OCI-LY7 (cell line): ENCODE results near the gene CHEK1. TPM values are rescaled to one million over a fixed set of nuclear protein-coding genes. Genes with fewer than 3 reads are reported as not detected.

Source experiments
- BruUV-seq: library from RNA; stranded (reverse); fragments of 400-500 nt; replicated peaks from 2 replicates; lab custom pipeline; 2021; lab: Mats Ljungman, UMichigan
- CTCF ChIA-PET: fragments of 300-600 bp; sonication (Branson Sonifier 250); formaldehyde crosslinking; loops from one replicate; lab custom pipeline; 2022; ENCODE audit warnings: antibody characterized with exemption; ENCODE audit not compliant: unreplicated experiment; lab: Charles Lee
- POLR2A ChIA-PET: fragments of 300-600 bp; sonication (Branson Sonifier 250); formaldehyde crosslinking; loops from one replicate; lab custom pipeline; 2022; ENCODE audit warnings: antibody characterized with exemption; lab: Charles Lee
- DNase-seq: peaks from one replicate; pipeline ENCODE4 v3.0.0-alpha.2; 2015; ENCODE audit warnings: low spot score
- H2AFZ ChIP-seq: fragments of 200-600 bp; sonication (generic), shearing (Covaris generic); 2 replicates; pipeline ENCODE4 v1.6.1; 2014; ENCODE audit warnings: mild to moderate bottlenecking, antibody characterized with exemption, low read length, moderate library complexity
- H3K27ac ChIP-seq: fragments of 200-600 bp; sonication (generic); 2 replicates; pipeline ENCODE4 v1.5.1; 2014; ENCODE audit warnings: mixed run types, low read depth, mild to moderate bottlenecking, moderate library complexity, low read length, inconsistent platforms; ENCODE audit not compliant: poor library complexity, severe bottlenecking
- H3K36me3 ChIP-seq: fragments of 200-600 bp; sonication (generic); 2 replicates; pipeline ENCODE4 v1.6.1; 2014; ENCODE audit warnings: mild to moderate bottlenecking, antibody characterized with exemption, low read length, moderate library complexity, mixed read lengths; ENCODE audit not compliant: insufficient read depth
- H3K4me1 ChIP-seq: fragments of 200-600 bp; sonication (generic); 2 replicates; pipeline ENCODE4 v1.5.1; 2014; ENCODE audit warnings: mild to moderate bottlenecking, low read length; ENCODE audit not compliant: insufficient read depth, poor library complexity, severe bottlenecking
- H3K4me2 ChIP-seq: fragments of 200-600 bp; sonication (generic); 2 replicates; pipeline ENCODE4 v1.6.1; 2014; ENCODE audit warnings: mild to moderate bottlenecking, low read length
- H3K4me3 ChIP-seq: fragments of 200-600 bp; sonication (generic); 2 replicates; pipeline ENCODE4 v1.5.1; 2014; ENCODE audit warnings: mild to moderate bottlenecking, low read depth, low read length; ENCODE audit not compliant: poor library complexity, severe bottlenecking
- H3K79me2 ChIP-seq: fragments of 200-600 bp; sonication (generic); 2 replicates; pipeline ENCODE4 v1.6.1; 2016; ENCODE audit warnings: low read depth, mild to moderate bottlenecking, low read length, moderate library complexity, mixed read lengths; ENCODE audit not compliant: insufficient read depth
- H3K9me2 ChIP-seq: fragments of 200-600 bp; sonication (generic); 2 replicates; pipeline ENCODE4 v1.6.1; 2016; ENCODE audit warnings: mild to moderate bottlenecking, low read length, mixed read lengths; ENCODE audit not compliant: insufficient read depth
- H3K9me3 ChIP-seq: fragments of 200-600 bp; sonication (generic); 2 replicates; pipeline ENCODE4 v1.6.1; 2014; ENCODE audit warnings: mild to moderate bottlenecking, mixed run types, low read length, mixed read lengths
- H4K20me1 ChIP-seq: fragments of 200-600 bp; sonication (generic); 2 replicates; pipeline ENCODE4 v1.6.1; 2014; ENCODE audit warnings: mild to moderate bottlenecking, antibody characterized with exemption, low read length, moderate library complexity, mixed read lengths; ENCODE audit not compliant: insufficient read depth
- CTCF ChIP-seq: fragments of 200-600 bp; sonication (generic); conservative IDR thresholded peaks from 2 replicates; pipeline ENCODE4 v1.5.1; 2014; ENCODE audit warnings: mild to moderate bottlenecking, antibody characterized with exemption, low read length, moderate library complexity, mixed read lengths
- EZH2phosphoT487 ChIP-seq: fragments of 200-600 bp; sonication (generic); IDR thresholded peaks from 2 replicates; pipeline ENCODE4 v1.6.1; 2018; ENCODE audit warnings: low read depth, borderline replicate concordance, mild to moderate bottlenecking, mixed run types, antibody characterized with exemption, low read length, moderate library complexity, mixed read lengths
- intact Hi-C: fragments of 100-400 bp; cut with micrococcal nuclease; formaldehyde crosslinking; loops from one replicate; pipeline ENCODE4 v1.10.0; 2022; ENCODE audit not compliant: unreplicated experiment
- small RNA-seq: library from RNA; depleted of rRNA; stranded (forward); fragments of <200 nt; gene quantifications from one replicate; pipeline ENCODE3, GENCODE V24; 2014
- total RNA-seq, 2 experiments: library from RNA; depleted of rRNA in 1 of 2; stranded (reverse); fragments of >200 nt in 1 of 2; shearing (Covaris generic) in 1 of 2; gene quantifications; 2 replicates each; pipeline ENCODE4 v1.2.3, GENCODE V29; 2014 to 2022

The CHEK1 gene
- total RNA-seq, 2 experiments from 2014 or later, result 89.7 to 147 TPM

GRCh38 chr11:125720781-125721180, 95.8 kb downstream of the CHEK1 start:
- BruUV-seq, result no TSS peak
- H3K27ac ChIP-seq, result no peak overlapping the region
- H4K20me1 ChIP-seq, result no peaks in the 10 kb centered on the region
- CTCF ChIA-PET, result no interaction called here
- no peaks in the 10 kb centered on the region for H3K79me2 ChIP-seq
- H3K4me1 ChIP-seq, result no peaks in the 10 kb centered on the region
- no peak overlapping the region for H3K4me3 ChIP-seq
- intact Hi-C loops, result no loop called here
- POLR2A ChIA-PET, result interaction anchor here (0.7 kb wide), 1 partner anchor 331 kb away, joined by 3 read pairs; no protein-coding TSS in a partner anchor
- H3K9me2 ChIP-seq, result no peaks in the 10 kb centered on the region
- no peaks in the 10 kb centered on the region for H3K36me3 ChIP-seq
- TF ChIP-seq CTCF (no peak), EZH2phosphoT487 (no peak)
- H3K9me3 ChIP-seq, result no peaks in the 10 kb centered on the region
- H2AFZ ChIP-seq, result no peak overlapping the region
- H3K4me2 ChIP-seq, result no peak overlapping the region
- no peak for DNase-seq

- Histone ChIP-seq H3K79me2 (no peaks in the 10 kb centered on the region), H3K4me1 (no peaks in the 10 kb centered on the region), H3K4me3 (no peak overlapping the region), H3K9me2 (no peaks in the 10 kb centered on the region), H3K27ac (no peak overlapping the region), H3K9me3 (no peaks in the 10 kb centered on the region), H3K4me2 (no peak overlapping the region), H2AFZ (no peak overlapping the region), H4K20me1 (no peaks in the 10 kb centered on the region), H3K36me3 (no peaks in the 10 kb centered on the region)
- CTCF ChIA-PET, result no interaction called here
- TF ChIP-seq EZH2phosphoT487, result no peak
- peak; percentile 48 for TF ChIP-seq CTCF
- intact Hi-C loops, result no loop called here
- BruUV-seq, result no TSS peak
- POLR2A ChIA-PET, result interaction anchor here (1.2 kb wide), 1 partner anchor 117 kb away, joined by 3 read pairs; no protein-coding TSS in a partner anchor
- peak; percentile 10 for DNase-seq
Measured at GRCh38 chr11:125724125-125724524, 99.2 kb downstream of the CHEK1 start.

Small RNAs within 50 kb of the gene (small RNA-seq; reads per million reads assigned to genes)
- 2.8 reads per million, percentile 84 among the genes with 10 or more reads in this experiment for gene RNU2-35P

Other genes with a start within 250 kb of the CHEK1 start
- 0.22 TPM in 1 of 2 replicates, not detected in the other for gene FEZ1, start 128.9 kb upstream of the CHEK1 start, total RNA-seq (2014; rRNA removed; shearing (Covaris generic))
- gene FEZ1, start 128.9 kb upstream of the CHEK1 start, total RNA-seq (2022), result 0.36 and 0.55 TPM in 2 replicates
- 66.8 and 77.4 TPM in 2 replicates for gene EI24, start 55.7 kb upstream of the CHEK1 start, total RNA-seq (2014; rRNA removed; shearing (Covaris generic))
- 73.6 and 77.2 TPM in 2 replicates for gene EI24, start 55.7 kb upstream of the CHEK1 start, total RNA-seq (2022)
- 60.6 and 87.9 TPM in 2 replicates for gene STT3A, start 32.3 kb upstream of the CHEK1 start, total RNA-seq (2014; rRNA removed; shearing (Covaris generic))
- 164 and 172 TPM in 2 replicates for gene STT3A, start 32.3 kb upstream of the CHEK1 start, total RNA-seq (2022)
- 0.16 TPM in 1 of 2 replicates, not detected in the other for gene ACRV1, start 55.7 kb downstream of the CHEK1 start, total RNA-seq (2014; rRNA removed; shearing (Covaris generic))
- 0.33 TPM in 1 of 2 replicates, not detected in the other for gene ACRV1, start 55.7 kb downstream of the CHEK1 start, total RNA-seq (2022)
- gene PATE1, start 121.1 kb downstream of the CHEK1 start, total RNA-seq (2014; rRNA removed; shearing (Covaris generic)), result 0.33 TPM in 1 of 2 replicates, not detected in the other
- gene PATE1, start 121.1 kb downstream of the CHEK1 start, total RNA-seq (2022), result not detected in 2 replicates
- 1.6 and 4.0 TPM in 2 replicates for gene PATE2, start 153.7 kb downstream of the CHEK1 start, total RNA-seq (2014; rRNA removed; shearing (Covaris generic))
- 1.1 and 1.4 TPM in 2 replicates for gene PATE2, start 153.7 kb downstream of the CHEK1 start, total RNA-seq (2022)
- not detected in 2 replicates for gene PATE3, start 163.0 kb downstream of the CHEK1 start, total RNA-seq (2014; rRNA removed; shearing (Covaris generic))
- gene PATE3, start 163.0 kb downstream of the CHEK1 start, total RNA-seq (2022), result not detected in 2 replicates
- gene PATE4, start 208.2 kb downstream of the CHEK1 start, total RNA-seq (2014; rRNA removed; shearing (Covaris generic)), result not detected in 2 replicates
- not detected in 2 replicates for gene PATE4, start 208.2 kb downstream of the CHEK1 start, total RNA-seq (2022)